Activated naive CD8-positive, alpha-beta T cell treated with anti-CD3 and anti-CD28 coated beads, Interleukin-2, amount 50 U/mL, for 24 hours (primary cell): ENCODE results near the gene DPAGT1.
"Not testable (repeated sequence)": the region's sequence is repeated elsewhere in the genome, so short reads cannot be mapped to it uniquely, and the experiment has no call there.

Experiments used
- ATAC-seq: fragments of 150-1000 bp; cut with Tn5 transposase; one replicate; pipeline ENCODE4 v1.10.0; 2021
- DNase-seq: peaks from one replicate; pipeline ENCODE4 v3.0.0; 2021
- H3K27ac Mint-ChIP-seq: one replicate; pipeline ENCODE4 v1.8.0; 2021; ENCODE audit warnings: mild to moderate bottlenecking, mixed read lengths
- H3K27me3 Mint-ChIP-seq: one replicate; pipeline ENCODE4 v1.8.0; 2021; ENCODE audit warnings: mixed read lengths
- H3K36me3 Mint-ChIP-seq: one replicate; pipeline ENCODE4 v1.8.0; 2021; ENCODE audit warnings: low read depth, mixed read lengths
- H3K4me1 Mint-ChIP-seq: one replicate; pipeline ENCODE4 v1.8.0; 2021; ENCODE audit warnings: mixed read lengths
- H3K4me3 Mint-ChIP-seq: one replicate; pipeline ENCODE4 v1.8.0; 2021; ENCODE audit warnings: mild to moderate bottlenecking, moderate library complexity, mixed read lengths
- H3K9me3 Mint-ChIP-seq: one replicate; pipeline ENCODE4 v1.8.0; 2021; ENCODE audit warnings: mixed read lengths

DPAGT1 gene

GRCh38 chr11:119101759-119102423 lies at the start of gene DPAGT1:
DPAGT1 (minus strand) TSS chr11:119101853; CDS start chr11:119101655, 198 bp downstream.
- Mint-ChIP-seq H3K4me3 (peak within 1 kb of the TSS; percentile 89), H3K4me1 (peaks cover 47% of the 10 kb centered on the region), H3K9me3 (no peaks in the 10 kb centered on the region), H3K27ac (peak within 1 kb of the TSS; percentile 98), H3K27me3 (no peaks in the 10 kb centered on the region), H3K36me3 (peaks cover 30% of the 10 kb centered on the region)
- DNase-seq (peak; percentile 85), ATAC-seq (peak; percentile 89)

DNA sequence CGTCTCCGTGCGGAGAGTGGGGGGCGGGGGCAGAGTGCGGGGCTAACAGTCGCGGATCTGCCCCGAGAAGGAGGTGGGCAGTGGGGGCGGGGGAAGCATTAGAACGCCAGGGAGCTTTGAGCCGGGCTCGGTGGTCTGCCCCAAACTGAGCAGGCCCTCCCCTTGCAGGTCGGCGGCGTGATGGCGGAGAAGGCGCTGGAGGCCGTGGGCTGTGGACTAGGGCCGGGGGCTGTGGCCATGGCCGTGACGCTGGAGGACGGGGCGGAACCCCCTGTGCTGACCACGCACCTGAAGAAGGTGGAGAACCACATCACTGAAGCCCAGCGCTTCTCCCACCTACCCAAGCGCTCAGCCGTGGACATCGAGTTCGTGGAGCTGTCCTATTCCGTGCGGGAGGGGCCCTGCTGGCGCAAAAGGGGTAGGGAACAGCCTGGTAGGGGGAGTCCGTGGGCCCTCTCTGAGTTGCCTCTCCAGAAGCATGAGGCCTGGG lies 48.2 kb upstream of the DPAGT1 start:
- Mint-ChIP-seq H3K4me3 (peak overlapping the region; percentile 4), H3K27me3 (peaks cover 35% of the 10 kb centered on the region), H3K36me3 (no peaks in the 10 kb centered on the region), H3K4me1 (peaks cover 13% of the 10 kb centered on the region), H3K27ac (no peak overlapping the region), H3K9me3 (no peaks in the 10 kb centered on the region)
- DNase-seq (no peak), ATAC-seq (no peak)

- H3K9me3 Mint-ChIP-seq, result no peaks in the 10 kb centered on the region
- peaks cover 13% of the 10 kb centered on the region for H3K4me1 Mint-ChIP-seq
- peaks cover 35% of the 10 kb centered on the region for H3K27me3 Mint-ChIP-seq
- ATAC-seq, result peak; percentile 44
- H3K27ac Mint-ChIP-seq, result no peak within 1 kb of the TSS
- H3K36me3 Mint-ChIP-seq, result no peaks in the 10 kb centered on the region
- peak; percentile 25 for DNase-seq
- H3K4me3 Mint-ChIP-seq, result peak within 1 kb of the TSS; percentile 66
These were observed 47.5 kb upstream of the DPAGT1 start, which contains the start of gene ABCG4 for GRCh38 chr11:119149018-119149785. ABCG4 (plus strand) TSS chr11:119149052; CDS start chr11:119149966, 914 bp downstream.

- no peaks in the 10 kb centered on the region for H3K36me3 Mint-ChIP-seq
- no peaks in the 10 kb centered on the region for H3K9me3 Mint-ChIP-seq
- ATAC-seq (no peak), DNase-seq (no peak)
- no peak overlapping the region for H3K27ac Mint-ChIP-seq
- H3K27me3 Mint-ChIP-seq, result peaks cover 37% of the 10 kb centered on the region
- peaks cover 13% of the 10 kb centered on the region for H3K4me1 Mint-ChIP-seq
- peak overlapping the region; percentile 66 for H3K4me3 Mint-ChIP-seq
These were observed 47.0 kb upstream of the DPAGT1 start for GRCh38 chr11:119148720-119149017.

- H3K27ac Mint-ChIP-seq, result no peak overlapping the region
- no peak for ATAC-seq
These were observed 46.1 kb upstream of the DPAGT1 start for GRCh38 chr11:119147604-119148333.

DNA sequence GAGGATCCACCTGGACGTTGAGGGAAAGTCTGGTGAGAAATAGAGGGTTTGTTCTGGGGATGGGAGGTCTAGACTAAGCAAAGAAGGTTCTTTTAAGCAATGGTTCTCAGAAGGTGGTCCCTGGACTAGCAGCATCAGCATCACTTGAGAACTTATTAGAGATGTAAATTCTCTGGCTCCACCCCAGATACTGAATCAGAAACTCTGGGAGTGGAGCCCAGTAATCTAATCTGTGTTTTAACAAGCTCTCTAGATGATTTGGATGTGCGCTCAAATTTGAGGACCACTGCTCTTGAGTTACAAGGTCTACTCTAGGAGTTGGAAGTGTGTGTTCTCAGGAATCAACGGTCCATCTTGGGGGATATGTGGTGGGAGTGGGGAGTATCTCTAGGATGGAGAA lies 43.9 kb upstream of the DPAGT1 start:
- Mint-ChIP-seq H3K4me1 (peaks cover 11% of the 10 kb centered on the region), H3K27me3 (peaks cover 40% of the 10 kb centered on the region), H3K4me3 (no peak overlapping the region), H3K27ac (no peak overlapping the region), H3K36me3 (no peaks in the 10 kb centered on the region), H3K9me3 (no peaks in the 10 kb centered on the region)
- DNase-seq, result no peak
- ATAC-seq, result no peak

More at GRCh38 chr11:119147604-119148333, 46.1 kb upstream of the DPAGT1 start:
- Mint-ChIP-seq H3K36me3 (no peaks in the 10 kb centered on the region), H3K4me3 (peak overlapping the region; percentile 66), H3K4me1 (peaks cover 13% of the 10 kb centered on the region), H3K27me3 (peaks cover 42% of the 10 kb centered on the region), H3K9me3 (no peaks in the 10 kb centered on the region)
- DNase-seq, result no peak

GRCh38 chr11:119144825-119145486 lies 43.3 kb upstream of the DPAGT1 start:
- H3K27me3 Mint-ChIP-seq, result peaks cover 36% of the 10 kb centered on the region

DNA sequence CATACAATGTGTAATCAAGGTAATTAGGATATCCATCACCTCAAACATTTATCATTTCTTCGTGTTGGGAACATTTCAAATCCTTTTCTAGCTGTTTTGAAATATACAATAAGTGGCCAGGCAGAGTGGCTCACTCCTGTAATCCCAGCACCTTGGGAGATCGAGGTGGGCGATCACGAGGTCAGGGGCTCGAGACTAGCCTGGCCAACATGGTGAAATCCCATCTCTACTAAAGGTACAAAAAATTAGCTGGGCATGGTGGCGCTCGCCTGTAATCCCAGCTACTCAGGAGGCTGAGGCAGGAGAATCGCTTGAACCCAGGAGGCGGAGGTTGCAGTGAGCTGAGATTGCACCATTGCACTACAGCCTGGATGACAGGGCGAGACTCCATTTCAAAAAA lies 37.6 kb upstream of the DPAGT1 start:
- not testable (repeated sequence) for DNase-seq, H3K4me1 Mint-ChIP-seq, H3K9me3 Mint-ChIP-seq, H3K27ac Mint-ChIP-seq, H3K36me3 Mint-ChIP-seq, ATAC-seq, H3K4me3 Mint-ChIP-seq
- H3K27me3 Mint-ChIP-seq, result peaks cover 11% of the 10 kb centered on the region

More at GRCh38 chr11:119144825-119145486, 43.3 kb upstream of the DPAGT1 start:
- DNase-seq, result peak; percentile 30
- Mint-ChIP-seq H3K36me3 (no peaks in the 10 kb centered on the region), H3K4me1 (peaks cover 11% of the 10 kb centered on the region), H3K4me3 (no peak overlapping the region), H3K9me3 (no peaks in the 10 kb centered on the region), H3K27ac (no peak overlapping the region)
- no peak for ATAC-seq

DNA sequence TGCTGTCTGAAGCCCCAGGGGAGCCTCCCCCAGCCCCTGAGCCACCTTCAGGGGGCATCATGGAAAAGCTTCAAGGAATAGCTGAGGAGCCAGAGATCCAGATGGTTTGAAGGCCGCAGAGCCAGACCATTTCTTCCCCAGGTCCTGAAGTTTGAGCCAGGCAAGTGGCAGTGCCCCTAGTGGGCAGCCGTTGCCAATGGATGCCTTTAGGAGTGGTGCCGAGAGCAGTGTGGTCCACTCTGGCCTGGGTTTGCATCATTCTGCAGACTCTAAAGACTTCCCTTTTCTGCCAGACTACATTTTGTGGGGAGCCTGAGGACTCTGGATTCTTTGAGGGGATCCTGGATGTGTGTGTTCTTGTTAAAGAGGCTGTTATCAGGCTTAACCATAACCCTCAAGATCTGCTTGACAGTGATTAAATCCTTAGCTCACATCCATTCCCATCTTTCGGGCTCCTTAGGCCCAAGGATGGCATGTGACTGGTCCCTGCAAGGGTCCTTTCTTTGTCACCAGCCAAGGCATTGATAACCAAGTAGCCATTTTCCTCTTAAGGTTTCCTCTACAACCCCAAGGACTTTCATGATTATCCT lies 32.8 kb upstream of the DPAGT1 start:
- no peak for ATAC-seq
- H3K4me3 Mint-ChIP-seq, result no peak overlapping the region
- H3K4me1 Mint-ChIP-seq, result peaks cover 7% of the 10 kb centered on the region
- DNase-seq, result no peak
- no peaks in the 10 kb centered on the region for H3K9me3 Mint-ChIP-seq
- peaks cover 4% of the 10 kb centered on the region for H3K27me3 Mint-ChIP-seq
- no peak overlapping the region for H3K27ac Mint-ChIP-seq
- H3K36me3 Mint-ChIP-seq, result peaks cover 35% of the 10 kb centered on the region

DNA sequence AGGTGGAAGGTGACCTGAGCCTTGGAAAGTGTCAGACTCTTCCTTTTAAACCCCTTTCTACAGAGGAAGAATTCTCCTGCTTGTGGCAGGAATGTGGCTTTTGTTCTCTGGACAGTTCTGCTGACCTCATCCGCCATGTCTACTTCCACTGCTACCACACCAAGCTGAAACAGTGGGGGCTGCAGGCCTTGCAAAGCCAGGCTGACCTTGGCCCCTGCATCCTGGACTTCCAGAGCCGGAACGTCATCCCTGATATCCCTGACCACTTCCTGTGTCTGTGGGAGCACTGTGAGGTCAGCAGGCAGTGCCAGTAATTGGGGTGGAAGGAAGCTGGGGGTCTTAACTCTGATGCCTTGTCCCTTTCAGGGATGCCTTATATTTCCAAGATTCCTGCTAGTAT lies 29.0 kb upstream of the DPAGT1 start:
- Mint-ChIP-seq H3K4me3 (no peak overlapping the region), H3K9me3 (no peaks in the 10 kb centered on the region), H3K36me3 (peaks cover 43% of the 10 kb centered on the region), H3K27ac (no peak overlapping the region), H3K4me1 (peaks cover 16% of the 10 kb centered on the region), H3K27me3 (no peaks in the 10 kb centered on the region)
- DNase-seq (no peak), ATAC-seq (no peak)

- Mint-ChIP-seq H3K4me1 (peaks cover 31% of the 10 kb centered on the region), H3K27ac (peak overlapping the region; percentile 79), H3K36me3 (peaks cover 34% of the 10 kb centered on the region), H3K9me3 (no peaks in the 10 kb centered on the region), H3K4me3 (no peak overlapping the region), H3K27me3 (no peaks in the 10 kb centered on the region)
- DNase-seq, result no peak
- ATAC-seq, result no peak
These were observed 25.1 kb upstream of the DPAGT1 start for GRCh38 chr11:119126675-119127268.

DNA sequence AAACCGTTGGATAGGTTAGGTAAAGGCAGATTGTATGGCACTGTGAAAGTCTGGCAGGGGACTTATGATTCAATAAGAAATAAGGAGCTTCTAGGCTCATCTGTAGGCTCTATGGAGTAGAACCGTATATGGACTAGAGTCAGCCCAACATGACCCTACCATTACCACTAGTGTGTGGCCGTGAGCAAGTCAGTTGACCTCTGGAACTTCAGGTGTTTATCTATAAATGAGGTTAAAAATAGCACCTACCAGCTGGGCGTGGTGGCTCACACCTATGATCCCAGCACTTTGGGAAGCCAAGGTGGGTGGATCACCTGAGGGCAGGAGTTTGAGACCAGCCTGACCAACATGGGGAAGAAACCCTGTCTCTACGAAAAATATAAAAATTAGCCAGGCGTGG lies 24.2 kb upstream of the DPAGT1 start:
- DNase-seq (no peak), ATAC-seq (no peak)
- Mint-ChIP-seq H3K27me3 (no peaks in the 10 kb centered on the region), H3K9me3 (no peaks in the 10 kb centered on the region), H3K4me1 (peaks cover 34% of the 10 kb centered on the region), H3K27ac (no peak overlapping the region), H3K36me3 (peaks cover 27% of the 10 kb centered on the region), H3K4me3 (no peak overlapping the region)

DNA sequence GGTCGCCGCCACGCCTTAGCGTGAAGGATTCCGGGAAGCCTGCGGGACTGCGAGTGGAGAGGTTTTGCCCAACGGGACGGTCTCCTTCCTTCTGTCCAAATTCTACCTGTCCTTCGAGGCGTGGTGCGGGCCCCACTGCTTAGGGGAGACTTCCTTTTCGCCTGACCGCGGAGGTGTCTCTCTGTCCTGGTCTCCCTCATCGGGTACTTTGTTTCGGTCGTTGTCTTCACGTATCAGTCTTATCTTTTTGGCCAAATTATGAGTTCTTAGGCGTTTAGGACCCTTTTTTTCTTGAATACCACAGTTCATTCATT lies 20.1 kb upstream of the DPAGT1 start:
- Mint-ChIP-seq H3K27ac (peak overlapping the region; percentile 82), H3K9me3 (no peaks in the 10 kb centered on the region), H3K36me3 (peaks cover 22% of the 10 kb centered on the region), H3K27me3 (no peaks in the 10 kb centered on the region), H3K4me3 (peak overlapping the region; percentile 93), H3K4me1 (peaks cover 29% of the 10 kb centered on the region)
- DNase-seq (no peak), ATAC-seq (no peak)
